GM06990 (cell line): ENCODE results near the gene NOL6.
A peak's percentile ranks its signal among the peaks of the same experiment; 100 is the strongest.

Source experiments
- DNase-seq: peaks from one replicate; pipeline ENCODE4 v3.0.0-alpha.2; 2011; ENCODE audit not compliant: insufficient read length; ENCODE audit errors: extremely low read depth
- H3K27me3 ChIP-seq: replicated peaks from 2 replicates; pipeline ENCODE4 v1.6.0; 2011; ENCODE audit warnings: low read length; ENCODE audit not compliant: control insufficient read depth, insufficient read depth
- H3K36me3 ChIP-seq: 2 replicates; pipeline ENCODE4 v1.5.1; 2011; ENCODE audit warnings: low read length; ENCODE audit not compliant: control insufficient read depth, insufficient read depth
- H3K4me3 ChIP-seq: replicated peaks from 2 replicates; pipeline ENCODE4 v1.5.1; 2011; ENCODE audit warnings: low read depth, mild to moderate bottlenecking, control low read depth, low read length
- CTCF ChIP-seq: IDR thresholded peaks from 2 replicates; pipeline ENCODE4 v1.5.1; 2011; ENCODE audit warnings: low read length, control low read depth, mild to moderate bottlenecking, inconsistent platforms; ENCODE audit not compliant: insufficient read depth, poor library complexity, severe bottlenecking

NOL6 gene

GRCh38 chr9:33453999-33454660 is 19.6 kb downstream of the NOL6 start:
- Histone ChIP-seq H3K27me3 (no peaks in the 10 kb centered on the region), H3K4me3 (no peak overlapping the region), H3K36me3 (no peaks in the 10 kb centered on the region)
- DNase-seq, result peak; percentile 65
- TF ChIP-seq CTCF, result no peak

DNA sequence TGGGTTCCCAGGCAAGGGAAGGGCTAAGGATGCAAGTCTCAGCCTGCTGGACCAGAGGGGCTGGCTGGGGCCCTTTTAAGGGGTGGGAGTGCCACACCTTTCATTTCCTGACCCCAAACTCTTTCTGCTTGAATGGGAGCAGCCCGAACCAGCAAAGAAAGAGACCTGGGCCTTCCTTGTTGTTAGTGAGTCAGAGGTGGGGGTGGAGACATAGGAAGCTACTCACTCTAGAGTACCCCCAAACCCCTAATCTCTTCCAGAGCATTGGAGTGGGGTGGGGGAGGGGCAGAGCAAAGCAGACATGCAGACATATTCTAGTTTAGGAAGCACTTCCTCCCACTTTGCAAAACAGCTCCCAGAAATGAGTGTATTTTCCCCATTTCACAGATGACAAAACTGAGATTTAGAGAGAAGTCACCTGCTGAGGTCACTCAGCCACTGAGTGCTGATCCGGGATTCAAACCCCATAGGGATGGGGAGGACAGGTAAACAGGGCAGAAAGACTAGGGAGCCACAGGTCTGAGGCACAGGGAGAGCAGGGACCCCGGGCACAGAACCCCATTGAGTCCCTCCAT is 20.4 kb downstream of the NOL6 start:
- no peak for TF ChIP-seq CTCF
- Histone ChIP-seq H3K4me3 (no peak overlapping the region), H3K27me3 (no peaks in the 10 kb centered on the region; the same call in 1 of the 2 replicates), H3K36me3 (no peaks in the 10 kb centered on the region)
- no peak for DNase-seq

DNA sequence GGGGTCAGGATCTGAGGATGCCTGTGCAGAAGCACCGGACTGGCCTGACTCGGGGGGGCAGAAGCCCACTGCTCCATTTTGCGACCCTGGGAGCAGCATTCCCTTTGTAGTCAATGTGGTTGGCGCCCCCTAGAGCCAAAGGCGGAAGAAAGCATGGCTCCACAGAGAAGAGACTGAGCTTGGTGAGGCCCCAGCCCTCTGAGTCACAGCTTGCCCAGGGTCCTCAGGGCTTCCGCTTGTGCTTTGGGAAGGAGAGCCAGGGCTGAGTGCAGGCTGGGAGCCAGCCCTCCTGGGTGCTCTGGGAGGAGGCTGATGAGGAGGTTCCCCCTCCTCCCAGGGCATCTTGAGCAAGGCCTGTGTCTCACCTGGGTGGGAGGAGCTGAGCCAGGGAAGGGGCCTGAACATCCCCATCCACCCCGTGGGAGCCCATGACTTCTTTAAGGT is 20.9 kb downstream of the NOL6 start:
- H3K4me3 ChIP-seq, result no peak overlapping the region
- H3K36me3 ChIP-seq, result no peaks in the 10 kb centered on the region
- peak; percentile 87 for TF ChIP-seq CTCF
- DNase-seq, result peak; percentile 54
- H3K27me3 ChIP-seq, result peaks cover 2% of the 10 kb centered on the region

GRCh38 chr9:33450621-33451146 is 23.0 kb downstream of the NOL6 start:
- DNase-seq, result no peak
- Histone ChIP-seq H3K36me3 (no peaks in the 10 kb centered on the region), H3K4me3 (no peak overlapping the region), H3K27me3 (peaks cover 2% of the 10 kb centered on the region)
- TF ChIP-seq CTCF, result no peak

GRCh38 chr9:33449715-33450114 is 24.0 kb downstream of the NOL6 start:
- H3K27me3 ChIP-seq, result peaks cover 2% of the 10 kb centered on the region
- TF ChIP-seq CTCF, result no peak
- H3K36me3 ChIP-seq, result no peaks in the 10 kb centered on the region
- no peak overlapping the region for H3K4me3 ChIP-seq
- DNase-seq, result no peak
